Measurements from ENCODE around the gene AEBP2. TPM values are rescaled to one million over a fixed set of nuclear protein-coding genes. Genes with fewer than 3 reads are reported as not detected.
"Not testable (repeated sequence)": the region's sequence is repeated elsewhere in the genome, so short reads cannot be mapped to it uniquely, and the experiment has no call there.

The AEBP2 gene
- total and polyA plus RNA-seq, 2 of the 4 experiments (the other 2 are of a cell fraction), result 15.5 to 21.7 TPM

- no peak overlapping the region for H3K9ac ChIP-seq (ENCODE audit: low read depth, low read length)
- DNase-seq (peak; percentile 46), ATAC-seq (ENCODE audit: low read depth) (peak; percentile 50)
- H3K18ac ChIP-seq (ENCODE audit: low read depth, low read length), result peak overlapping the region; percentile 12; the same call in 1 of the 2 replicates
- ChIA-PET CTCF (interaction anchor here (0.6 kb wide), 1 partner anchor 16 kb away, joined by 3 read pairs; no protein-coding TSS in a partner anchor), POLR2A (ENCODE audit: unreplicated experiment) (interaction anchor here (0.7 kb wide), 1 partner anchor 330 kb away, joined by 7 read pairs; no protein-coding TSS in a partner anchor)
- no peak overlapping the region for H3K56ac ChIP-seq (ENCODE audit: extremely low read depth, insufficient read depth, low read length)
- no peak overlapping the region for H3K23ac ChIP-seq (ENCODE audit: low read depth, low read length)
- H2BK5ac ChIP-seq (ENCODE audit: low read depth, low read length, poor library complexity, severe bottlenecking), result no peak overlapping the region
- H3K27me3 ChIP-seq (ENCODE audit: control insufficient read depth, insufficient read depth, low read length), result no peaks in the 10 kb centered on the region
- no peaks in the 10 kb centered on the region; the same call in 1 of the 2 replicates for H3K4me1 ChIP-seq (ENCODE audit: control insufficient read depth, insufficient read depth, low read length)
- H3K36me3 ChIP-seq (ENCODE audit: control insufficient read depth, insufficient read depth, low read length), result no peaks in the 10 kb centered on the region
- peaks cover 5% of the 10 kb centered on the region; the same call in 1 of the 2 replicates for H3K9me1 ChIP-seq (ENCODE audit: insufficient read depth, low read length)
- H2BK20ac ChIP-seq (ENCODE audit: low read depth, low read length), result no peak overlapping the region
- no peak overlapping the region for H2BK120ac ChIP-seq (ENCODE audit: low read depth, low read length)
- intact Hi-C loops (cut with micrococcal nuclease), result loop anchor here (5.0 kb wide), 1 partner anchor 52 kb away; no protein-coding TSS in a partner anchor
- no peak overlapping the region for H3K14ac ChIP-seq (replicated peaks; ENCODE audit: low read depth, low read length)
- no peak overlapping the region for H3K4ac ChIP-seq (ENCODE audit: low read depth, low read length)
- no peak overlapping the region for H4K5ac ChIP-seq (ENCODE audit: low read depth, low read length)
- H3K79me1 ChIP-seq (ENCODE audit: low read depth in 1 of 2, low read length in 2 of 2), result no peaks in the 10 kb centered on the region
- no peak overlapping the region for H3K4me3 ChIP-seq (ENCODE audit: insufficient read depth, low read depth, low read length)
- dilution Hi-C loops (cut with HindIII; ENCODE audit: low sequenced_read_pairs, unreplicated experiment), result no loop called here
- no peak overlapping the region for H4K8ac ChIP-seq (ENCODE audit: low read depth in 2 of 2, low read length in 2 of 2)
- no peak overlapping the region for H2BK15ac ChIP-seq (ENCODE audit: low read depth, low read length)
- no peak overlapping the region for H2AFZ ChIP-seq (replicated peaks; ENCODE audit: low read length, poor library complexity)
- TF ChIP-seq USF2 (IDR thresholded peaks at IDR 0.05; ENCODE audit: low read depth, low read length) (peak; percentile 39), CEBPB (IDR thresholded peaks at IDR 0.05; ENCODE audit: low read depth, low read length) (no peak), BHLHE40 (IDR thresholded peaks at IDR 0.05; ENCODE audit: low read depth, low read length) (no peak), CHD1 (IDR thresholded peaks at IDR 0.05; ENCODE audit: low read depth, low read length) (no peak), MAFK (IDR thresholded peaks at IDR 0.05; ENCODE audit: low read depth, low read length) (no peak)
- no peak overlapping the region for H3K4me2 ChIP-seq (ENCODE audit: low read depth, low read length)
- 100% methylated on average over 1 of the region's 3 CpGs; no CpG with 5 or more reads in 1 of the 2 experiments for WGBS, 2 experiments (ENCODE audit: extremely low coverage in 2 of 2, insufficient read length in 1 of 2)
- no peaks in the 10 kb centered on the region for H4K20me1 ChIP-seq (ENCODE audit: insufficient read depth, low read length)
- no peak overlapping the region for H3K27ac ChIP-seq (ENCODE audit: insufficient read depth, low read length)
- no TSS peak for BruUV-seq (replicated peaks)
- no peak overlapping the region for H2AK5ac ChIP-seq (ENCODE audit: low read depth, low read length)
- no peak overlapping the region for H4K91ac ChIP-seq (ENCODE audit: insufficient read depth, low read depth, low read length)
- in situ Hi-C loops (cut with MboI; ENCODE audit: low sequenced_read_pairs), result no loop called here
- H2AK9ac ChIP-seq (replicated peaks; ENCODE audit: low read depth, low read length, poor library complexity), result no peak overlapping the region
- no peaks in the 10 kb centered on the region for H3K9me3 ChIP-seq (ENCODE audit: control insufficient read depth, insufficient read depth, low read length)
These were observed 49.2 kb upstream of the AEBP2 start for GRCh38 chr12:19390051-19390598.

GRCh38 chr12:19392644-19393043 is 46.6 kb upstream of the AEBP2 start:
- H2BK120ac ChIP-seq (ENCODE audit: low read depth, low read length); H4K8ac ChIP-seq (ENCODE audit: low read depth in 2 of 2, low read length in 2 of 2); H4K20me1 ChIP-seq (ENCODE audit: insufficient read depth, low read length); H3K4me3 ChIP-seq (ENCODE audit: insufficient read depth, low read depth, low read length); H4K91ac ChIP-seq (ENCODE audit: insufficient read depth, low read depth, low read length); H3K9me3 ChIP-seq (ENCODE audit: control insufficient read depth, insufficient read depth, low read length); H2BK5ac ChIP-seq (ENCODE audit: low read depth, low read length, poor library complexity, severe bottlenecking); H3K4ac ChIP-seq (ENCODE audit: low read depth, low read length); H3K9ac ChIP-seq (ENCODE audit: low read depth, low read length); H3K56ac ChIP-seq (ENCODE audit: extremely low read depth, insufficient read depth, low read length); BruUV-seq (replicated peaks); H2AK5ac ChIP-seq (ENCODE audit: low read depth, low read length); H2BK15ac ChIP-seq (ENCODE audit: low read depth, low read length); H3K36me3 ChIP-seq (ENCODE audit: control insufficient read depth, insufficient read depth, low read length); H3K27ac ChIP-seq (ENCODE audit: insufficient read depth, low read length); in situ Hi-C loops (cut with MboI; ENCODE audit: low sequenced_read_pairs); H3K23ac ChIP-seq (ENCODE audit: low read depth, low read length); DNase-seq; H2AFZ ChIP-seq (replicated peaks; ENCODE audit: low read length, poor library complexity); ATAC-seq (ENCODE audit: low read depth); CTCF ChIA-PET; H2AK9ac ChIP-seq (replicated peaks; ENCODE audit: low read depth, low read length, poor library complexity); H3K79me1 ChIP-seq (ENCODE audit: low read depth in 1 of 2, low read length in 2 of 2); H3K4me2 ChIP-seq (ENCODE audit: low read depth, low read length); H3K4me1 ChIP-seq (ENCODE audit: control insufficient read depth, insufficient read depth, low read length); dilution Hi-C loops (cut with HindIII; ENCODE audit: low sequenced_read_pairs, unreplicated experiment); POLR2A ChIA-PET (ENCODE audit: unreplicated experiment); H3K27me3 ChIP-seq (ENCODE audit: control insufficient read depth, insufficient read depth, low read length); H2BK20ac ChIP-seq (ENCODE audit: low read depth, low read length); H3K18ac ChIP-seq (ENCODE audit: low read depth, low read length); H3K14ac ChIP-seq (replicated peaks; ENCODE audit: low read depth, low read length); H4K5ac ChIP-seq (ENCODE audit: low read depth, low read length); H3K9me1 ChIP-seq (ENCODE audit: insufficient read depth, low read length): not testable (repeated sequence)
- no CpG with 5 or more reads among the region's 8 CpGs for whole genome bisulfite sequencing, 2 experiments (ENCODE audit: extremely low coverage in 2 of 2, insufficient read length in 1 of 2)
- intact Hi-C loops (cut with micrococcal nuclease), result loop anchor here (5.0 kb wide), 1 partner anchor 50 kb away; no protein-coding TSS in a partner anchor

Measured in IMR-90 (cell line).